Measurements from ENCODE around the gene GPR137. TPM values are rescaled to one million over a fixed set of nuclear protein-coding genes. Genes with fewer than 3 reads are reported as not detected.

GPR137 gene
- total RNA-seq, 1 experiment from 2014 or later: 24.4 TPM

GRCh38 chr11:64237484-64237951 lies 48.1 kb upstream of the GPR137 start (continued):
- TF ChIP-seq POLR2A (IDR thresholded peaks at IDR 0.05; ENCODE audit: borderline replicate concordance, extremely low read depth, insufficient read depth, insufficient read length): no peak
- TF ChIP-seq SIN3A (IDR thresholded peaks at IDR 0.05; ENCODE audit: low read depth): no peak
- no peak for TF ChIP-seq REST (IDR thresholded peaks at IDR 0.05; ENCODE audit: low read depth)
- TF ChIP-seq ELF1 (IDR thresholded peaks at IDR 0.05; ENCODE audit: borderline replicate concordance, low read depth): no peak

- POLR2A ChIA-PET: no interaction called here
- ATAC-seq: no peak
- no peak for TF ChIP-seq ZBTB33 (IDR thresholded peaks at IDR 0.05; ENCODE audit: extremely low read depth, insufficient replicate concordance, low read length)
- no peak for TF ChIP-seq YY1 (IDR thresholded peaks at IDR 0.05; ENCODE audit: extremely low read depth, insufficient replicate concordance, low read depth, low read length)
- TF ChIP-seq ATF3 (IDR thresholded peaks at IDR 0.05): no peak
- no peak for TF ChIP-seq POLR2A (IDR thresholded peaks at IDR 0.05; ENCODE audit: borderline replicate concordance, extremely low read depth, insufficient read depth, insufficient read length)
- no peak for TF ChIP-seq EZH2phosphoT487 (IDR thresholded peaks at IDR 0.05; ENCODE audit: borderline replicate concordance)
- TF ChIP-seq ZNF274 (IDR thresholded peaks at IDR 0.05; ENCODE audit: low read depth, low read length): no peak
- TF ChIP-seq TCF7L2 (IDR thresholded peaks at IDR 0.05; ENCODE audit: borderline replicate concordance, extremely low read depth, insufficient read depth, insufficient read length): no peak
- no peak for TF ChIP-seq JUND (IDR thresholded peaks at IDR 0.05)
- TF ChIP-seq RAD21 (IDR thresholded peaks at IDR 0.05; ENCODE audit: low read depth): no peak
- no peak for TF ChIP-seq EZH2 (IDR thresholded peaks at IDR 0.05)
- TF ChIP-seq POLR2AphosphoS5 (IDR thresholded peaks at IDR 0.05; ENCODE audit: low read depth, low read length): no peak
- TF ChIP-seq CBX3 (IDR thresholded peaks at IDR 0.05; ENCODE audit: low read depth): no peak
- no peak for TF ChIP-seq SRF (IDR thresholded peaks at IDR 0.05; ENCODE audit: low read depth)
- no peak for TF ChIP-seq ZFX (IDR thresholded peaks at IDR 0.05)
- TF ChIP-seq CTCF (IDR thresholded peaks at IDR 0.05 in 2 of 3, conservative IDR thresholded peaks at IDR 0.05 in 1 of 3; ENCODE audit: borderline replicate concordance in 1 of 3, insufficient read depth in 1 of 3, low read depth in 2 of 3, low read length in 2 of 3): no peak
These were observed 47.6 kb upstream of the GPR137 start for GRCh38 chr11:64238076-64238475.

More at GRCh38 chr11:64238076-64238475, 47.6 kb upstream of the GPR137 start:
- Histone ChIP-seq H3K36me3 (ENCODE audit: control insufficient read depth in 1 of 2, insufficient read depth in 2 of 2, low read length in 2 of 2) (peaks cover 0 to 9% of the 10 kb centered on the region in 2 experiments; a peak in 1 of 4 replicates), H3K9me3 (ENCODE audit: control insufficient read depth in 1 of 2, insufficient read depth in 1 of 2, low read depth in 1 of 2, low read length in 2 of 2) (no peaks in the 10 kb centered on the region), H3K4me3 (replicated peaks in 1 of 2; ENCODE audit: low read depth in 1 of 2, low read length in 2 of 2) (no peak overlapping the region), H3K9me2 (ENCODE audit: insufficient read depth) (no peaks in the 10 kb centered on the region), H2AFZ (ENCODE audit: low read depth, low read length, poor library complexity, severe bottlenecking) (no peak overlapping the region), H3K4me2 (ENCODE audit: low read length) (no peak overlapping the region), H3K9ac (ENCODE audit: low read length) (0 out of 2 replicates have a peak overlapping the region, but pooled peaks have one; percentile 30), H4K20me1 (ENCODE audit: insufficient read depth) (no peaks in the 10 kb centered on the region), H3K27ac (ENCODE audit: low read depth, low read length) (no peak overlapping the region; the same call in 1 of the 2 replicates), H3K79me2 (ENCODE audit: insufficient read depth, low read length) (peaks cover 23% of the 10 kb centered on the region), H3K4me1 (ENCODE audit: control insufficient read depth in 1 of 2, insufficient read depth in 2 of 2, low read length in 2 of 2) (peaks cover 27 to 58% of the 10 kb centered on the region in 2 experiments), H3K27me3 (ENCODE audit: insufficient read depth, low read length) (no peaks in the 10 kb centered on the region)
- intact Hi-C loops (cut with micrococcal nuclease): no loop called here
- no peak for DNase-seq (ENCODE audit: low read depth, low spot score)
- ChIA-PET RAD21 (ENCODE audit: low non-redundant PET in 1 of 2, low total read pairs in 2 of 2, uncharacterized antibody in 2 of 2, unreplicated experiment in 2 of 2) (no interaction called here), CTCF (no interaction called here)
- no TSS peak for BruUV-seq (replicated peaks)

Data from HCT116 (cell line).